Left lobe of liver (tissue), 2 donors: Measurements from ENCODE around the gene ARHGAP12. TPM values are rescaled to one million over a fixed set of nuclear protein-coding genes. Genes with fewer than 3 reads are reported as not detected.
A peak's percentile ranks its signal among the peaks of the same experiment; 100 is the strongest.
"Not testable (repeated sequence)": the region's sequence is repeated elsewhere in the genome, so short reads cannot be mapped to it uniquely, and the experiment has no call there.

Source experiments
- ATAC-seq: fragments of 200-7000 bp; cut with Tn5 transposase; one replicate; pipeline ENCODE4 v1.9.1; 2020; ENCODE audit warnings: mild to moderate bottlenecking, moderate library complexity
- DNase-seq: peaks from one replicate; pipeline ENCODE4 v3.0.0-alpha.2; 2020; ENCODE audit warnings: low spot score
- total RNA-seq: library from RNA; stranded (reverse); gene quantifications from one replicate; pipeline ENCODE4 v1.2.1, GENCODE V29; 2021
- donor health status: DM: no; HTN: no; CAD: no; lungs with moderate emphysema.
- donor health status: DM: no; HTN: yes; CAD: no.

The ARHGAP12 gene
- 11.3 TPM for total RNA-seq

DNA sequence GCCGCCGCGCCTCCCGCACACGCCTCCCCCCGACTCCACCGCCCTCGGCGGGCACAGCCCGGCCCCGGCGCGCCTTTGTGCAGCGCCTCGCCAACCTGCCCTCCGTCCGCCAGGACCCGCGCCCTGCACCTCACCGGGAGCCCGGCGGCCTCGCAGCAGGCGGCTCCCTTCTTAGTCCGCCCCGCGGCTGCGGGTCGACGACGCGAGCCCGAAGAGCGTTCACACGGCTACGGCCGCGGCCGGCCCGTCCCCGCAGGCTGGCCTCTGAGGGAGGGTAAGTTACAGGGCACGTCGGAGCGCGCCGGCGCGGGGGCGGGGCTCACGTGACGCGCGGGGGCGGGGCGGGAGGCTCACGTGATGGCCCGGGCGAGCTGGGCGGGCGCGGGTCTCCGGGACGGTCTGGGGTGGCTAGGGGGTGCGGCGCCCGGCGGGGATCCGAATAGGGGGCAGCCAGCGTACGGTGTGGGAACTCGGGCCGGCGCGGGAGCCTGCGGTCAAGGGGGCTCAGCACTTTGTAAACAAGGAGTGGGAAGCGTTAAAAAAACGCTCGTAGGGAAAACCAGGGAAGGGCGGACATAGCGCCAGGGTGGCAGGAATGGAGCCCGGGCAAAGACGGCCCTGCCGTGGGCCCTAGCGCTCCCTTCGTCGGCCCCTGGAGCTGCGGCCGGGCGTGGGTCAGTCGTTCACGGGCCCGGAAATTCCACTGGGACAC lies at the start of gene ARHGAP12:
Gene ARHGAP12, minus strand, starts transcription at position 283 of the 712 bp plus-strand sequence. CDS start 19,976 bp downstream, outside the sequence.
- DNase-seq: peak; percentile 96

GRCh38 chr10:31978156-31978483 lies 49.5 kb upstream of the ARHGAP12 start:
- DNase-seq (no peak), ATAC-seq (no peak)

More for the DNA sequence above, at the start of gene ARHGAP12:
- peak; percentile 89 for ATAC-seq

DNA sequence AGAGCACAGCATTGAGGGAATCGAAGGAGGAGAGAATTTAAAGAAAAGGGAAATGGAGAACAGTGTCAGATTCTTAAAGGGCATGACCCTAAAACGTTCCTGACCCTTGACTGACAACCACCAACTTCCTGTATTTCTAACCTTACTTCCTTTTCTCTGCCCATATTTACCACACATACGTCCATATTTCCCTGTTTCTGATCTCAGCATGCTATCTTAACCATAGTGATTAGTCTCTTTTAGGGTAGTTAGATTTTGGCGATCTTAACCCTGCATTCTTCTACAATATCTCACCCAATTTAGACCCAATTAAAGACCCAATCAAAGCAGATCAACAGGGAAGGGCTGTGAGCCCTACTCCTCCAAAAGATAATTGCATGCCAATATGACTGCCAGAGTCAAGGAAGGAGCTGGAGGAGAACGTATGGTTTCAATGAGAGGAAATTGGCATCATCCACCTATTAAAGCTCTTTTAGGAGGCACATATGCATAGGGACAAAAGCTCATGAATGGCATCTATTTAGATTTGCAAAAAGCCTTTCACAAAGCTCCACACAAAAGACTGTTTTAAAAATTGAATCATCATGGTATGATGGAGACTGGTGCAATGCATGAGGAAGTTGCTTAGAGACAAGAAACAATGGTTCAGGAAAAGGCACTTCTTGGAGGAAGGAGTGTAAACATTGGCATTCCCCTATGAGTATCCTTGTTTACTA lies 49.0 kb upstream of the ARHGAP12 start:
- ATAC-seq (peak; percentile 33), DNase-seq (no peak)

DNA sequence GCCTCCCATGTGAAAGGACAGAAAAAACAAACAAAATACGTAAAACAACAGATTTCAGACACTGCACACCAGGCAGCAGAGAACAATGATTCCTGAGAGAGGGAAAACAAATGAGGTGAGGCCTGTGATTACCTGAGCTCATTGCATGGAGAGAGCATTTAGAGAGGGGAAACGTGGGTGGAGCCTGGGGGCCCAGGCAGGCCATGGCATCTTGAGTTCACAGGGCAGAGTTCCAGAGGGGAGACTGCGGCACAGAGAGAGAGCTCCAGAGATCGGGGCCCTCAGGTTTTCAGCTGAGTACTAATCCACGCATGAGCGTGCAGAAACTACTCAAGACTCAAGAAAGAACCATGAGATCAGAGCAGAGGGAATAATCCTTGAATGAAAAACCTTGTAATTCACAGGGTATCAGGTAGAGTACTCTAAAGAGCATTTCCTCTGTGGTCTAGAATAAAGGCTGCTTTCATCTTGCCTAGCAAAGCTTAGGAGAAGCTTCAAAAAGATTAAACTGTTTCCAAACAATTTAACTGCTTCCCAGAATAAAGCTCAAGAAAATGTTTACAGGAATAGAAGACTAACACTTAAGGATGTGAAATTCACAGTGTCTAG lies 46.6 kb upstream of the ARHGAP12 start:
- DNase-seq (no peak), ATAC-seq (no peak)

GRCh38 chr10:31974434-31975124 lies 45.9 kb upstream of the ARHGAP12 start:
- no peak for DNase-seq
- ATAC-seq: no peak

DNA sequence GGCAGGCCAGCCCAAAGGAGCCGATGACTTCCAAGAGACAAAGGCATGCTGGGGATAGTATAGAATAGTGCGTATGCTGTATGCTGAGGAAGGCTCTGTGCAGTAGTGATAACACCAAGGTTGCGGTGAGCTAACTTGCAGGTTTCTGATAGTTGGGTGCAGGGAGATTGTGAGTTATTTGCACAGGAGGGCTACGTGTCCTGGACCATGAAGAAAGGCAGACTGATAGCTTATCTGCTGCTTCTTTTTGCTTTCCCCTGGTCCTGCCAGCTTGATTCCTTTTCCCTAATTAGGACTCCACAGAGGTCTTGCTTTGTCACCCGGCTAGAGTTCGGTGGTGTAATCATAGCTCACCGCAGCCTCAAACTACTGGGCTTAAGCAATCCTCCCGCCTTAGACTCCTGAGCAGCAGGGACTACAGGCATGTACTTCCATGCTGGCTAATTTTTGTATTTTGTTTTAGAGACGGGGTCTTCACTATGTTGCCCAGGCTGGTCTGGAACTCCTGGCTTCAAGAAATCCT lies 43.9 kb upstream of the ARHGAP12 start:
- DNase-seq: no peak
- ATAC-seq: no peak

GRCh38 chr10:31969847-31970246 lies 41.2 kb upstream of the ARHGAP12 start:
- not testable (repeated sequence) for DNase-seq, ATAC-seq

GRCh38 chr10:31963589-31963980 lies 35.0 kb upstream of the ARHGAP12 start:
- no peak for DNase-seq
- no peak for ATAC-seq

DNA sequence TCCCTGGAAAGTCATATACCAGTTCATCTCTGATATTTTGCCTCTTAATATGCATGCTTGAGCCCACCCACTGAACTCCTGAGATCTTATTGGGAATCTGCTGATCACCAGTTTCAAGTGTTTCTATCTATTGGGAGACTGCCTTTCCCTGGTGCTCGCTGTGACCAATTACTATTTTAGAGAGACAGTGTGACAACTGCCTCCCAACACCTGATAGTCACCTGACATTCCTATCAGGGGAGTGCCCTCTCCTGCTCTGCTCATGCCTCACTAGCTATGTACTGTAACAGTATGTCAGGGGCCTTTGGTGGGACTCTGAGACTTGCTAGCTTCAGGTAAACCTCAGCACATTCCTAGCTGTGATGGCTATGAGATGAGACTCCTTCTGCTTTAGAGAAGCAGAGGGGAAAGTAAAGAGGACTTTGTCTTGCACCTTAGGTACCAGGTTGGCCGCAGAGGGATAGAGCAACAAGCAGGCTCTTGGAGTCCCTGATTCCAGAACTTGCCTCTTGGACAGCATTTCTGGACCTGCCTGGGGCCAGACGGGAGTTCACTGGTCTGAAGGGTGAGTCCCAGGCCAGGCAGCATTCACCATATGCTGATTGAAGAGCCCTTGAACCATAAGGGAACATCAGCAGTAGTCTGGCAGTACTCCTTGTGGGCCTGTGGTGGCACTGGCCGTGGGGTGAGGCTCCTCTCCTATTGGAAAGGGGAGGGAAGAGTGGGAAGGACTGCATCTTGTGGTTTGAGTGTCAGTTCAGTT lies 34.4 kb upstream of the ARHGAP12 start:
- DNase-seq (no peak), ATAC-seq (no peak)

GRCh38 chr10:31961277-31962074 lies 32.8 kb upstream of the ARHGAP12 start:
- ATAC-seq (peak; percentile 29), DNase-seq (no peak)

DNA sequence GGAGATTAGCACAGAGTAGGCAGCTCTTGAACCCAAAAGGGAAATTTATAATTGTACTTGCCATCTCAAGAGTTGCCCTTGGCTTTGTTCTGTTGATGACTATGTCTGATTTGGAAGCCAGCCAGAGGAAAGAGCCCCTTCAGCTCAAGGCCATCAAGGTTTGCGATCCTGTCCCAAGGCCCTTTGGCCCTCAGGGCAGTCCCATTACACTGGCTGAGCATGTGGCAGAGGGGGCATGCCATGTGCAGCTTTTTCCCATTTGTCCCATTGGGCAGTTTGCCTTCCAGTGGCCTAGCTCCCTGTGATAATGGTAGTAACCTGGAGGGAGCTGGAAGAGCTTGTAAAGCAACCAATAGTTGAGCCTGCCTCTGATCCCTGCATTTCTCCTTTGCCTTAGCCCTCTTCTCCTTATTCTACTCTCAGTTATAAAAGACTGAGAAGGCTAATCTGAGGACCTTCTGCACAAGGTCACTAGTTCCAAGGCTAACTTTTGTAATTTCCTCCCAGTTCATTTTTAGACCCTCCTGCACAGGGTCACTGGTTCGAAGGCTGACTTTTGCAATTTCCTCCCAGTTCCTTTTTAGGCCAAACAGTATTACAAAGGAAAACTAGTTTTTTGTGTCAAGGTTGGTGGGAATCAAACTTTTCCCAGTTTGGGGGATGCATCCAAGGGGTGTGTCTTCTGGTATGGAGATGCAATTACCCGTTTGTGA lies 31.0 kb upstream of the ARHGAP12 start:
- DNase-seq (no peak), ATAC-seq (peak; percentile 55)

DNA sequence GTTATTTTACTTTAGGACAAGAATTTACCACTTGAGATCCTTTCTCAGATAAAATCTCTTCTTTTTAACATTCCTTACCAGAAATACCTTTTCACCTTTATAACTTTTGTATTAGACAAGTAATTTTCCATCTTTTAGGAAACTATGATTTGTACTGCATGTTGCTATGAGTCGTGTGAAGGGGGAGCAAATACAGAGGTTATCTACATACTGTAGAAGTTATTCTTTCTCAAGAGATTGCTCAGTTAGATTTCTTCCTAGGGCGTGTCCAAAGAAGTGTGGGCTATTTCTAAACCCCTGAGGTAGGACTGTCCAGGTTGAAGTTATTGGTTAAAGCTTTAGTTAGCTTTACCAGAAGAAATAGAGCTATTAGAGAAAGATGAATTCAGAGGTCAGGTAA lies 30.2 kb upstream of the ARHGAP12 start:
- DNase-seq (no peak), ATAC-seq (no peak)

DNA sequence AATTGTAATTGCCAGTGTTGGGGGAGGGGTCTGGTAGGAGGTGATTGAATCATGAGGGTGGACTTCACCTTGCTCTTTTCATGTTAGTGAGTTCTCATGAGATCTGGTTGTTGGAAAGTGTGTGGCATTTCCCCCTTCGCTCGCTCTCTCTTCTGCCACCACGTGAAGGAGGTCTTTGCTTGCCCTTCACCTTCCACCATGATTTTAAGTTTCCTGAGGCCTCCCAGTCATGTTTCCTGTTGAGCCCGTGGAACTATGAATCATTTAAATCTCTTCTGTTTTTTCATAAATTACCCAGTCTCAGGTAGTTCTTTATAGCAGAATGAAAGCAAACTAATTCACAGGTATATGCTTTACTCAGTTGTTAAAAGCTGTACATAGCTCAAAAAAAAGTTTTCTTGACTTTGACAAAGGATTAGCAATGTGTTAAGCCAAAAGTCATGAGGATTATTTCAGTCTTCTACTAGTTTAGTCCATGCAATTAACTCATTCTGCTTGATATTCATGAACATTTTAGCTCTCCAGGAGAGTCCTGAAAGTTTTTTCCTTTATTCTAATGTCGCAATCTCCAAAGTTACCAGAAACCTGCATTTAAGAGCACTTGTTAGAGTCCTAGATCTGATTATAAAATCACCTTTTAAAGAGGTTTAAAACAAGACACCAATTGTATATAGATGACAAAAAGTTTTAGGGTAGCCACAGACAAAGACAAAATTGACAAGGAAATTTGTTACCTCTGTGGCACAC lies 27.7 kb upstream of the ARHGAP12 start:
- ATAC-seq: no peak
- DNase-seq: no peak

DNA sequence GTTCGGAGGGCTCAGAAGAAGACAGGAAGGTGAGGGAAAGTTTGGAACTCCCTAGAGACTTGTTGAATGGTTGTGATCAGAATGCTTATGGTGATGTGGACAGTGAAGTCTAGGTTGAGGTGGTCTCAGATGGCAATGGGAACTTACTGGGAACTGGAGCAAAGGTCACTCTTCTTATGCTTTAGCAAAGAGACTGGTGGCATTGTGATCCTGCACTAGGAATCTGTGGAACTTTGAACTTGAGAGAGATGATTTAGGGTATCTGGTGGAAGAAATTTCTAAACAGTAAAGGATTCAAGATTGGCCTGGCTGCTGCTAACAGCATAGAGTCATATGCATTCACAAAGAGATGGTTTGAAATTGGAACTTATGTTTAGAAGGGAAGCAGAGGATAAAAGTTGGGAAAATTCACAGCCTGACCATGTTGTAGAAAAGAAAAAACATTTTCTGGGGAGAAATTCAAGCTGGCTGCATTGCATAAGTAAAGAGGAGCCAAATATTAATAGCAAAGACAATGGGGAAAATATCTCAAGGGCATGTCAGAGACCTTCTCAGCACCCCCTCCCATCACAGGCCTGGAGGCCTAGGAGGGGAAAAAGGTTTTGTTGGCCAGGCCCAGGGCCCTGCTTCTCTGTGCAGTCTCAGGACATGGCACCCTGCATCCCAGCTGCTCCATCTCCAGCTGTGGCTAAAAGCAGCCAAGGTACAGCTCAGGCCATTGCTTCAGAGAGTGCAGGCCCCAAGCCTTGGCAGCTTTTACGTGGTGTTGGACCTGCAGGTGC lies 26.0 kb upstream of the ARHGAP12 start:
- ATAC-seq: no peak
- DNase-seq: no peak

- no peak for ATAC-seq
- DNase-seq: no peak
These were observed 24.8 kb upstream of the ARHGAP12 start for GRCh38 chr10:31953480-31953879.

DNA sequence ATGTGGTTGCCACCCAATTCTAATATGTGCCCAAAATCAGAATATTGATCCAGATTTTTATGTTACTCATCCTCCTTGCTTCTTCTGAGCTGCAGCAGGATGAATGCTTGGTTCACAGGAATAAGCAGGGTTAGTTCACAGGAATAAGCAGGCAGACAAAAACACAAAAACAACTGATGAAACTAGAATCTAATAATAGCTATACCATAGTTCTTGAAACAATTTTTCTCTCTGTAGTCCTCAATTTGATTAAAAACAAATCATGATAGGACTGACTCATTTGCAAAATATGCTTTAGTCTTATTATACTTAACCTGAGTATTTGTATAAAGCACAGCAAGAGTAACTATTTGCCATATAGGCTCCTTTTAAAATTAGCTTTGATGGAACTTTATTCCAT lies 24.4 kb upstream of the ARHGAP12 start:
- no peak for ATAC-seq
- DNase-seq: no peak

DNA sequence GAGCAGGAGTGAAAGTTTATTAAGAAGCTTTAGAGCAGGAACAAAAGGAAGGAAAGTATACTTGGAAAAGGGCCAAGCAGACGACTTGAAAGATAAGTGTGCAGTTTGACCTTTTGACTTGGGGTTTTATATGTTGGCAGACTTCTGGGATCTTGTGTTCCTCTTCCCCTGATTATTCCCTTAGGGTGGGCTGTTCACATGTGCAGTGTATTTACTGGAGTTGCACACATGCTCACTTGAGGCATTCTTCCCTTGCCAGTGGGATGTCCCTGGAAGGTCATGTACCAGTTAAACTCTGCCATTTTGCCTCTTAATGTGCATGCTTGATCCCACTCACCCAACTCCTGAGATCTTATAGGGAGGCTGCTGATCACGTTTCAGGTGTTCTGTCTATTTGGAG lies 23.4 kb upstream of the ARHGAP12 start:
- no peak for ATAC-seq
- DNase-seq: no peak

DNA sequence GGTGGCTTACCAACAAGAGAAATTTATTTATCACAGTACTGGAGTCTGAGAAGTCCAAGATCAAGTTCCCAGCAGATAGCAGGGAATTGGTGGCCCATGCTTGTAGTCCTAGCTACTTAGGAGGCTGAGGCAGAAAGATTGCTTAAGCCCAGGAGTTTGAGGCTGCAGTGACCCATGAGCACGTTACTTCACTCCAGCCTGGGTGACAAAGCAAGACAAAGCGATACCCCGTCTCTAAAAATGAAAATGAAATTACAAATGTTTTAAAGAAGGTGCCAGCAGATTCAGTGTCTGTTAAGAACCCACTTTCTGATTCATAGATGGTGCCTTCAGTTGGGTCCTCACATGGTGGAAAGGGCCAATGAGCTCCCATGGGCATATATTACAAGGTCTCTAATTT lies 20.6 kb upstream of the ARHGAP12 start:
- ATAC-seq: no peak

More for the DNA sequence above, 20.6 kb upstream of the ARHGAP12 start:
- no peak for DNase-seq
